NCI-H2196 (cell line): ENCODE results near the gene TADA3.

Source experiments
- DNase-seq: peaks from one replicate; lab custom pipeline; 2025; ENCODE audit not compliant: unreplicated experiment; lab: John Stamatoyannopoulos, UW

TADA3 gene

DNA sequence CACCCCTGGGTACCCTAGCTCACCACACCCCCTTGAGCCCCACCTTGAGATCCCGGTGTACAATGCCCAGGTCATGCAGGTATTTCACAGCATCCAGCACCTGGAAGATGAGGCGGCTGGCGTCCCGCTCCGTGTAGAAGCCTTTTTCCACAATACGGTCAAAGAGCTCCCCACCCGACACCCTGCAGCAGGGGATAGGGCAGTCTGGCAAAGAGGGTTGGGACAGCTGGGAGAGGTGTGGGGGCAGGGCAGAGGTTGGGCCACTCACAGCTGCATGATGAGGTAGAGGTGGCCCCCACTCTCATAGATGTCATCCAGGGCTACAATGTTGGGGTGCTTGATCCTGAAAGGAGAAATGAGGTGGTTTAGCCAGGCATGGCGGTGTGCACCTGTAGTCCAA, 29.4 kb downstream of the TADA3 start:
- DNase-seq, result no peak

DNA sequence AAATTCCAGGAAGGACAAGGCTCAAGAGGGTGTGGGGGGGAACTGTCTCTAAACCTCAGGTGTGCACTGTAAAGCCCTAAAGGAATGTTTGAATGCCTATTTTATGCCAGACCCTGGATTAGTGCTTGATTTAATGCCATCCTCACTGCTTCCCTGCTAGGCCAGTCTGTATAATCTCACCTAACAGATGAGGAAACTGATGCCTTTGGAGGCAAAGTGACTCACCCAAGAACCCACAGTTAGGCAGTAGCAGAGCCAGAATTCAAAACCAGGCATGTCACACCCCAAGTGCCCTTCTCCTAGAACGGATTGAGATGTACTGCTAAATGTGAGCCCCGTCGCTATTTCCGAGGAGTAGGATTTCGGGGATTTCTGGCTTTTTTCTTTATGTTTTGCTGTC, 30.4 kb downstream of the TADA3 start:
- DNase-seq, result no peak

DNA sequence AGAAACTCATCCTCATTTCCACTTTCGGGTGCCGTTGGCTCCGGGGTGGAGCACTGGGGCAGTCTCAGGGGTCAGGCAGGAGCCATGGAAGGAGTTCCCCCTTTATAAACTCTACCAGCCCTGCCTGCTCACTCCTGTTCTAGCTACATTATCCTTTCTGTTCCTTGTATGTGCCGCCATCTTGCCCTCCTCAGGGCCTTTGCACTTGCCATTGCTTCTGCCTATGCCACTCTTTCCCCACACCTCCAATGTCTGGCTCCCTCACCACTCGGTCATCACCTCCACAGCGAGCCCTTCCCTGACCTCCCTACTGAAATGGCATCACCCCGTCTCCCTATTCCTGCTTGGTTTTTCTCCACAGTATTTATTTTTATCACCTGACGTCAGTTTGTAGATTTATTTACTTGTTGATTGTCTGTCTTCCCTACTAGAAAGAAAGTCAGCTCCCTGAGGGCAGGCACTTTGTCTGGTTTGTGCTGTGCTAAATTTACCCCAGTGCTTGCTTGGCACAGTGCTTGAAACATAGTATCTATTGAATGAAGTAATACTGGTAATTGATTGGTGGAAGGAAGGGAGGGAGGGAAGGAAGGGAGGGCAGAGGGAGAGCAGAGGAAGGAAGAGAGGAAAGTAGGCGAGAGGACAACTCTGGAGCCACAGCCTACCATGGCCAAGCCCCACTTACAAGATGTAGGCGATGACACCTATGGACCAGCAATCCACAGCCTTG, 31.3 kb downstream of the TADA3 start:
- DNase-seq, result no peak

DNA sequence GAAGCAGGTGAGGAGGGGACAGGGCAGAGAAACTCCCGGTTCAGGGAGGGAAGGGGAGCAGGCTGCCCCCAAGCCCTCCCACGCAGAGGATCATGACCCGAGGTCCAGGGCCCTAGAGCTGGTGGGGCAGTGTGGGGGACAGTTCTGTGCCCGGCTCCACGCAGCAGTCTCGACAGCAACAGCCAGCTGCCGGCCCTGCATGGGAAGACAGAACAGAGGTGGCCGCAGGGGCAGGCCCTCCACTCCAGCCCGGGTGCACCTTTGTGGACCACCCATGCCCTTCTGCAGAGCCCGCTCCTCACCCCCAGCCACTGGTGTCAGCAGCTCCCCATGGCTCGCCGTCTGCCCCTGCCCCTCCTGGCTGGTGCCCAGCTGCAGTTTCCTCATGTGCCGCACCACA, 34.8 kb downstream of the TADA3 start:
- no peak for DNase-seq

DNA sequence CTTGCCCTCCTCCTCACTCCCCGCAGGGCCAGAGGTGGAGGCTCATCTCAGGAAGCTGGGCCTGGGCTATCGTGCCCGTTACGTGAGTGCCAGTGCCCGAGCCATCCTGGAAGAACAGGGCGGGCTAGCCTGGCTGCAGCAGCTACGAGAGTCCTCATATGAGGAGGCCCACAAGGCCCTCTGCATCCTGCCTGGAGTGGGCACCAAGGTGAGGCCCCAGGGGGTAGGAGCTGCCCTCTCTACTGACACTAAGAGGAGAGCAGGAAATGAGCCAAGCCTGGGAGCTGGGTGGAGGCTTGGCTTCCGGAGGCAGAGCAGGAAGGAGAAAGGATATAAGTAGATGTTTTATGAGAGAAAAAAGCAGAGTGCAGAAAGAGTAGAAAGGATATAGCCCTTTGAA, 37.6 kb downstream of the TADA3 start:
- DNase-seq, result no peak

DNA sequence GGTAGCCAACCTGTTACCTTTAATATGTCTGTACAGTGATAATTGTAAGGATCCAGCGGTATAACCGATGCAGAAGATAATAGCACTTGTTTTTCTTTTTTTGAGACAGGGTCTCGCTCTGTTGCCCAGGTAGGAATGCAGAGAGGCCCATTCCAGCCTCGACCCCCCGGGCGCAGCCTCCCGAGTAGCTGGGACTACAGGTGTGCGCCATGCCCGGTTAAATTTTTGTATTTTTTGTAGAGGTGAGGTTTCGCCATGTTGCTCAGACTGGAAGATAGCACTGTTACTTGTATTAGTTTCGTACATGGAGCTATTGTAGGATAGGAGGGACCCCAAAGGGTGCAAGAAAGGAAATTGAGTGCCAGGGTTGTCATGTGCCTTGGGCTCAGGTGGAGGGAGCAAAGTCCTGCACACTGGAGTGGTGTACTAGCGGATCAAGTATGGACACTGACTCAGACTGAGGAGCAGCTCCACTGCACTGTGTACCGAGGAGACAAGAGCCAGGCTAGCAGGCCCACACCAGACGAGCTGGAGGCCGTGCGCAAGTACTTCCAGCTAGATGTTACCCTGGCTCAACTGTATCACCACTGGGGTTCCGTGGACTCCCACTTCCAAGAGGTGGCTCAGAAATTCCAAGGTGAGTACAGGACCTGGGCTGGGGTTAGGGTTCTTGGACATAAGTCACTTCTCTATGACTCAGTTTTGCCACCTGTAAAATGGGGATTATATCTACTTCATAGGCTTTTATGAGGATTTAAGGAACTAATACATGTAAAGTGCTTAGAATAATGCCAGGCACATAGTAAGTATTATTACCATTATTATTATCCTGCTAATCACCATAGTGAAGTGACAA, 41.5 kb downstream of the TADA3 start:
- no peak for DNase-seq

DNA sequence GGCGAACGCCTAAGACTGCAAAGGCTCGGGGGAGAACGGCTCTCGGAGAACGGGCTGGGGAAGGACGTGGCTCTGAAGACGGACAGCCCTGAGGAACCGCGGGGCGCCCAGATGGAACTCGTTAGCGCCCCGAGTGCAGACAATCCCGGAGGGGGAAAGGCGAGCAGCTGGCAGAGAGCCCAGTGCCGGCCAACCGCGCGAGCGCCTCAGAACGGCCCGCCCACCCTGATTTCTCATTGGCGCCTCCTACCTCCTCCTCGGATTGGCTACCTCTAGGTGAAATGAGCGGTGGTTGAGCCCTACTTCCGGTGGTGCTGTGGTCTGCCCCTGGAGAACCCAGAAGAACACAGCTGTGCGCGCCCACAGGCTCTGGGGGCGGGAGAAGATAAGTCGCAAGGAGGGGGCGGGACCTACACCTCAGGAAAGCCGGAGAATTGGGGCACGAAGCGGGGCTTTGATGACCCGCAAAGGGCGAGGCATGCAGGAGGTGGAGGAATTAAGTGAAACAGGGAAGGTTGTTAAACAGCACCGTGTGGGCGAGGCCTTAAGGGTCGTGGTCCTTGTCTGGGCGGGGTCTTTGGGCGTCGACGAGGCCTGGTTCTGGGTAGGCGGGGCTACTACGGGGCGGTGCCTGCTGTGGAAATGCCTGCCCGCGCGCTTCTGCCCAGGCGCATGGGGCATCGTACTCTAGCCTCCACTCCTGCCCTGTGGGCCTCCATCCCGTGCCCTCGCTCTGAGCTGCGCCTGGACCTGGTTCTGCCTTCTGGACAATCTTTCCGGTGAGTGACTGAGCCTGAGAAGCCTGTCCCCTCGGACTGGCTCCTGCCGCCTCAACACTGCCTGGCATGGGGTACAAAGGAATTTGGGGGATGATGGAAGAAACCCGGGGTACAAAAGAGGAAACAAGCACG, 42.4 kb downstream of the TADA3 start, which contains the start of gene OGG1:
TSS of gene OGG1 (plus strand) at position 308 of the 911 bp plus-strand sequence. CDS start at position 643, 335 bp downstream.
- DNase-seq, result peak; percentile 88

DNA sequence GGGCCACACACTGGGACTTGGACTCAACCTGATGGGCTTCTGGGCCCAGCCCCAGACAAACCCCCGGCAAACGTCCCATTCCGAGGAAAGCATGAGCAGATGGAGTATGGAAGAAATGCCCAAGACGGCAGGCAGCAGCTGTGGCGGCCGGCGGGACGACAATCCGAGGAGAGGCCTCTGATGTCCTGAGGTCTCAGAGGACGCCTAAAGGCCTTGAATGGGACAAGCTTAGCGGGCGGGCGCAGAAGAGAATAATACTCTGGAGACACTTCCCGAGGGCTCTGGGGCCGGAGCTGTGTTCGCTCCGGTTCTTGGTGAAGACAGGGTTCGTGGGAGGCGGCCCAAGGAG, 43.0 kb downstream of the TADA3 start:
- DNase-seq, result no peak

DNA sequence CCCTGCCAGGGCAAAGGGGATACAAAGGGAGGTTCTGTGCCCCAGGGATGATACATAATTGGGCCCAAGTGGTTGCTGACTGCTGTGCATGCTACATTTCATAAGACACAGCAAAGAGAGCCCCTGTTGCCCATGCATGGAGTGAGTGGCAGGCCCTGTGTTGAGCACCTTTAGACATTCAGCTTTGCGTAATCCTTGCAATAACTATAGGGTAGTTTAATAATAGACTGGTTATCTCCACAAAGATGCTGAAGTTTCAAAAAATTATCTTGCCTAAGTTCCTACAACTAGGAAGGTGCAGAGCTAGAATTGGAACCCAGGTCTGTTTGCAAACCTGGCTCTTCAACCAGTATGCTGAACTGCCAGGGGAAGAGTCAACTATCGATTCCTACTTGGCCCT, 44.2 kb downstream of the TADA3 start:
- DNase-seq, result no peak

DNA sequence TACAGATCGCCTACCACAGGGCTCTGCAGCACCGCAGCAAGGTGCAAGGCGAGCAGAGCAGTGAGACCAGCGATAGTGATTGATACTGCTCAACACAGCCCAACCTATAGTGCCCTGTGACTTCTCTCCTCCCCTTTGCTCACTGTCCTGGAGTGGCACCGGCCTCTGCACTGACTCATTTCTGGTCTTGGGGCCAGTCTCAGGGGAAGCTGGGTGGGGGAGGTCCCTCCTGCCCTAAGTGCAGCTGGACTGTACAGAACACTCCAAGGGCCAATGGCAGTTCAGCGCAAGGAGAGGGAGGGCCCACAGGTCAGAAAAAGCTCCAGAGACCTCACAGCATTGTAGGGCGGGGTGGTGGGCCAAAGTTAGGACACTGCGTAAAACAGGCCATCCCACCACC, 45.0 kb downstream of the TADA3 start:
- DNase-seq, result no peak

DNA sequence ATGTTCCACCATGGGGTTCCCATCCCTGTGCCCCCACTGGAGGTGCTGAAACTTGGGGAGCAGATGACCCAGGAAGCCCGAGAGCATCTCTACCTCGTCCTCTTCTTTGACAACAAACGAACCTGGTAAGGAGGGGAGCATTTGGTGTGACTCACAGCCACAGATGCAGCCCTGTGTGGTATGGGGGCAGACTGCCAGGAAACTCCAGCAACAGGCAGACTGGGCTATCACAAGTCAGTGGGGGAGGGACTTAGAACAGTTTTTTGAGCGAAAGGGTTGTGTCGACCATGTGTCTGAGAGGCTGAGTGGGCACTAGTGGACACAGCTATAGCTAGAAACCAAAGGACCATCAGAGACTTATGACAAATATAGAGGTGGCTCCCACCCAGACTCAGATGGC, 45.9 kb downstream of the TADA3 start:
- no peak for DNase-seq

DNA sequence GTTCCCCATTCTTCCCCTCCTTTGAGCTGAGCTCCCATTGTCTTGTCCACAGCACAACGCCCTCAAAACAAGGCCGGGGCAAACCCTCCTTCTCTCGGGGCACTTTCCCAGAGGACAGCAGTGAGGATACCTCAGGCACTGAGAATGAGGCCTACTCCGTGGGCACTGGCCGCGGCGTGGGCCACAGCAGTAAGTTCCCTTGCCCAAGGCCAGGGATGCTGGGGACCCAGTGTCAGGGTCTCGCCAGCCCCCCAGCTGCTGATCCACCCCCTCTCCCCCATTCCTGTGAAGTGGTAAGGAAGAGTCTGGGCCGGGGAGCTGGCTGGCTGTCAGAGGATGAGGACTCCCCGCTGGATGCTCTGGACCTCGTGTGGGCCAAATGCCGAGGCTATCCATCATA, 46.8 kb downstream of the TADA3 start:
- no peak for DNase-seq

DNA sequence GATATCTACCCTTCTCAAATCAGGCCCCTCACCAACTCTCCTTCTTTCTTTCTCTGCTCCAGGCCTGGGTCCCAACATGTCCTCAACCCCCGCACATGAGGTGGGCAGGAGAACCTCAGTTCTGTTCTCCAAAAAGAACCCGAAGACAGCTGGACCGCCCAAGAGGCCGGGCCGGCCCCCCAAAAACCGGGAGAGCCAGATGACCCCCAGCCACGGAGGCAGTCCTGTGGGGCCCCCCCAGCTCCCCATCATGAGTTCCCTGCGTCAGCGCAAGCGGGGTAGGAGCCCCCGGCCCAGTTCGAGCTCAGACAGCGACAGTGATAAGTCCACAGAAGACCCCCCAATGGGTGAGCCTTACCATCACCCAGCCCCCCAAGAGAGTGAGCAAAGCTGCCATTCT, 48.1 kb downstream of the TADA3 start:
- DNase-seq, result no peak

DNA sequence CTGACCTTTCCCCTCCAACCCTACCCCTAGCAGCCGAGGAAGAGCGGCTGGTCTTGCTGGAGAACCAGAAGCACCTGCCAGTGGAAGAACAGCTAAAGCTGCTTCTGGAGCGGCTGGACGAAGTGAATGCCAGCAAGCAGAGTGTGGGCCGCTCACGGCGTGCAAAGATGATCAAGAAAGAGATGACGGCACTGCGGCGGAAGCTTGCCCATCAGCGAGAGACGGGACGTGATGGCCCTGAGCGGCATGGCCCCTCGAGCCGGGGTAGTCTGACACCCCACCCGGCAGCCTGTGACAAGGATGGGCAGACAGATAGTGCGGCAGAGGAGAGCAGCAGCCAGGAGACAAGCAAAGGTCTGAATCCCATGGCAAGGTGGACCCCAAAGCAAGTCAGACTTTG, 48.7 kb downstream of the TADA3 start:
- no peak for DNase-seq

DNA sequence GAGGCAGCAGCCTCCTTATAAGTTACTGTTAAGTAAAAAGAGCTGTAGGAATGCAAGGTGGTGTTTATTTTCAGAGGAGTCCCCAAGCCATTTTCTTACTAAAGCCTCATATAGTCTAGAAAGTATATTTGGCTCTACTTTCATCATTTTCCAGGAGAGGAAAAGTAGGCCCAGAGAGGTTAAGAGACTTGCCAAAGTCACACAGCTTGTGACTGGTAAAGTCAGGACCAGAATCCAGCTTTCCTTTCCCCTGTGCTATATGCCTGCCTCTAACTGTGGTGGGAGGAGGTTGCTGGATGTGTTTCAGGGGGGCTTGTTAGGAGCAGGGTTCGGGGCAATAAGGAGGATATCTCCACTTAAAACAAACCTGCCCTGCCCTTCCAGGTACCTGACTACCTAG, 49.7 kb downstream of the TADA3 start:
- DNase-seq, result no peak

DNA sequence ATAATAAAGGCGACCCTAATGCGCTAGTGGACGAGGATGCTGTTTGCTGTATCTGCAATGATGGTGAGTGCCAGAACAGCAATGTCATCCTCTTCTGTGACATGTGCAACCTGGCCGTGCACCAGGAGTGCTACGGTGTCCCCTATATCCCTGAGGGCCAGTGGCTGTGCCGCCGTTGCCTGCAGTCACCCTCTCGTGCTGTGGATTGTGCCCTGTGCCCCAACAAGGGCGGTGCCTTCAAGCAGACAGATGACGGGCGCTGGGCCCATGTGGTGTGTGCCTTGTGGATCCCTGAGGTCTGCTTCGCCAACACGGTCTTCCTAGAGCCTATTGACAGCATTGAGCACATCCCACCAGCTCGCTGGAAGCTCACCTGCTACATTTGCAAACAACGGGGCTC, 53.1 kb downstream of the TADA3 start:
- no peak for DNase-seq

DNA sequence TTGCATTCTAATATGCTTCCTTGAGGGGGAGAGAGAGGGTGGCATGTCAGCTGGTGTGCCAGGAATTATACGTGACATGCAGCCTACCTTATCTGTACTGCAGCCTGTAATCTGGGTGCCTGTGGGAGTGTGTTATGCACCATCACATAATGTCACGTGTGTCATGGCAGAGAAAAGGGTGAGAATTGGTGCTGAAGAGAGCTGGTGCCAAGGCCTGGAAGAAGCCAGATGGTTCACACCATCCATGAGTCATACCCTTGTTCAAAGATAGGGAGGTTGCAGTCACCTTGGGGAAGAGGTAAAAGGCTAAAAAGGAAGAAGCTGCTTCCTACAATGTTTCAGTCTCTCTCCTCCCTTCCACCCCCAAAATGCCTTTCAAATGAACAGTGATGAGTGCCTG, 55.4 kb downstream of the TADA3 start:
- no peak for DNase-seq

DNA sequence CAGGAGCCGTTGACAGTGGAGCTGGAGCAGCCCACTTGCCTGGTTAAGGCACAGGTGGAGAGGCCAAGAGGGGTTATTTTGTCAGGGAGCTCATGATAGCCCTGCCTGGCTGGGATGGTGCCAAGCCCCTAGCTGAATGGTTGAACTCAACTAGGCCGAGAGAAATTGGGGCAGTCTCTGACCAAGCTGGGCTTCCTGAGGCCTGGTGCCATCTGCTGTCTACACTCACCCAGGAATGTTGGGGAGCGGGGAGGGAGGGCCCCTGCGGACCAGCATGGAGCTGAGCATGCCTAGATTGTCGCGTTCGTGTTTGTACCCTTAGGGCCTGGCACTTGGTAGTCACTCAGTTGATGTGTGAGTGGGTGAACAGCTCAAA, 59.5 kb downstream of the TADA3 start:
- DNase-seq, result no peak

DNA sequence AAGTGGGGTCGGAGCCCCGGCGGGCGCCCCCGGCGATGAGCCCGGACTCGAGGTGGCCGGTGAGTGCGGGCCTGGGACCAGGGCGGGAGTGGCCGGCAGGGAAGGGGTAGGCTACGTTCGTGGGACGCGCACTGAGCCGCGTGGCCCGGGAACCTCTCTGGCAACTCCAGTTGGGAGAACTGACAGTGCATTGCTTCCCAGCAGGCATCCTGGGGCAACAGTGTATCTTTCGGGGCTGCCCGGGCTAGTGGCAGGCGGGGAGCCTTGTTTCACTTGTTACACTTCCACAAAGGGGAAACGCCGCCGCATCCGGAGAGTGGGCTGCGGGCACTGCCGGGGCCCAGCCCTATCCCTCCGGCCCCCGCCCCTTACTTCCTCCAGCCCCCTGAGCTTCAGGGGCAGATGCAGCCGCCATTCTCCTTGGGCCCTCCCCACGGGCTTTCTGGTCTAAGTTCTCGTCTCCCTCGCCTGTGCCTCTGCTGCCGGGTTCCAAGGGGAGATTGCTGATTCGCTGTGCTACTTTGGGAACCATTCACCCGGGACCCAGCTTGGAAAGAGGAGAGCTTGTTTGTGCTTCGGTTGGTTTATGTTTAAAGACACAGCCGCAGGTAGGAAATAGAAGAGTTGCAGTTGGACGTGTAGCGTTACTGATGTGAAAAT, 60.1 kb downstream of the TADA3 start:
- DNase-seq, result no peak

DNA sequence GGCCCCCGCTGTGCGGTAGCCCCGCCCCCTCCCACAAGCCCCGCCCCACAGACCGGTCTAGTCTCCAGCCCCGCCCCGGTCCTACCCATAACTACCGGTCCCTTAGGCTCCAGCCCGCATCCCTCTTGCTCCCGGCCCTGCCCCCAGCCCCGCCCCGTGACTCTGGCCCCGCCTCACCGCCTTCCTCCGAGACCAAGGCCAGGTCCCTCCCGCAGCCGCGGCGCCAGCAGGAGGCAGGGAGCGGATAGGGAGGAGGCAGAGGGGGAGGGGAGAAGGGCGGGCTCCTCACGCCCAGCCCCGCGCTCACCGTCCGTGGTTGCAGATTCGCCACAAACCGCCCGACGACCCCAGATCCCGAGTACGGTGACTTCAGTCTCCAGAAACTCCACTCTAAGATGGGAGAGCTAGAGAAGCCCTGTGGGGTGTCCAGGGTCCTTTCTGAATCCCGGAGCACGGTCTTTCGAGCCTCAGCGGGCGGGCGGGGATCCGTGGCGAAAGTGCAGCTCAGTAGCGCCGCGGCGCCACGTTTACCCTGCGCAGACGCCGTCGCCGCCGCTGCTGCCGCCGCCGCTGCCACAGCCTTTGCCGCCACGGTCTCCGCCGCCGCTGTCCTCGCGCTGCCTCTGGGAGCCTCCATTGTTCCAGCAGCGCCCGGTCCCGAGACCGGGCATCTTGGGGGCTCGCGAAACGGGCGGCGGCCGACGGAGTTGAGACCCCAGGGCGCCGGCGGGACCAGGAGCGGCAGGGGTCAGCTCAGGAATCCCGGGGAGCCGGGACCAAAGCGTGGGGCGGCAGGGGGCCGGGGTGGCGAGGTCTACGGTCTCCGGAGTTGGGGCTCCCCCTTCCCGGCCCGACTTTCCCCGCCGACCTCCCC, 60.8 kb downstream of the TADA3 start, which contains the start of gene BRPF1:
TSS of gene BRPF1 (plus strand) at position 530 of the 874 bp plus-strand sequence. CDS start 2,406 bp downstream, outside the sequence.
- DNase-seq, result peak; percentile 90
